Right lung (tissue), 5 donors: ENCODE results near the gene IFNLR1. TPM values are rescaled to one million over a fixed set of nuclear protein-coding genes. Genes with fewer than 3 reads are reported as not detected.

Experiments used
- DNase-seq, 2 donors: peaks; one replicate each; pipeline ENCODE4 v3.0.0-alpha.2; 2013
- polyA plus RNA-seq, 5 donors: library from polyadenylated mRNA; unstranded; fragments of 120-200 nt; gene quantifications; one replicate each; pipeline versions ENCODE4 v1.2.1 to v1.2.3, GENCODE V29; 2013; ENCODE audit warnings: inconsistent platforms in 1 of 5, low replicate concordance in 1 of 5; ENCODE audit not compliant: insufficient read length in 5 of 5, insufficient read depth in 1 of 5

The IFNLR1 gene
- polyA plus RNA-seq, 5 donors, result 2.5 to 4.7 (median 3.0) TPM

DNA sequence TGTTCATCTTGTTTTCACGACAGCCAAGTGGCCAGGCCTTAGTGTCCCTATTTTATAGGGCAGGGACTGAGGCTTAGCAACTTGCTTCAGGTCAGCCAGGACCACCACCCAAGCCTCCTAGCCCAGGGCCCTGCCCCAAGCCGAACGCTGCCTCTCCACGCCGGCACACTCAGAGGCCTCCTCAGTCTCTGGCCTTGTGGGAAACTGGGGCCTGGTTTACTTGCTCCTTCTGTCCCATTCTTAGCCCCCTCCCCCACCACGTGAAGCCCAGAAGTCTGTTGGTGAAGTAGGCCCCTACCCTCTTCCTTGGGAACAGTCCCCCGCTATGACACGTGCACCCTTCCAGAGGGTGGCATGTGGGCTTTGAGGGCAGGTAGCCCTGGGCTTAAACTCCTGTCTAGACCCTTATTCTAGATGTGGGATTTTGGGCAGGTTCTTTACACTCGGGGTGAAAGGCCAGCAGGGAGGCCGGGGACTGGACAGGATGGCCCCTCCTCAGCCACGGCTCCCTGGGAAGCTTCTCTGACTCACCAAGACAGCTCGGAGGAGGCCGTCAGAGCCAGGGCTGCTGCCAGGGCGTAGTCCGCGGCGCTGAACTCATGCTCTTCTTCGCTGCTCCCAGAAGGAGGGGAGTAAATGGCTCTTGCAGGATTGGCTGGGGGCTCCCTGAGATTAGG is 79.5 kb downstream of the IFNLR1 start:
- no peak for DNase-seq

DNA sequence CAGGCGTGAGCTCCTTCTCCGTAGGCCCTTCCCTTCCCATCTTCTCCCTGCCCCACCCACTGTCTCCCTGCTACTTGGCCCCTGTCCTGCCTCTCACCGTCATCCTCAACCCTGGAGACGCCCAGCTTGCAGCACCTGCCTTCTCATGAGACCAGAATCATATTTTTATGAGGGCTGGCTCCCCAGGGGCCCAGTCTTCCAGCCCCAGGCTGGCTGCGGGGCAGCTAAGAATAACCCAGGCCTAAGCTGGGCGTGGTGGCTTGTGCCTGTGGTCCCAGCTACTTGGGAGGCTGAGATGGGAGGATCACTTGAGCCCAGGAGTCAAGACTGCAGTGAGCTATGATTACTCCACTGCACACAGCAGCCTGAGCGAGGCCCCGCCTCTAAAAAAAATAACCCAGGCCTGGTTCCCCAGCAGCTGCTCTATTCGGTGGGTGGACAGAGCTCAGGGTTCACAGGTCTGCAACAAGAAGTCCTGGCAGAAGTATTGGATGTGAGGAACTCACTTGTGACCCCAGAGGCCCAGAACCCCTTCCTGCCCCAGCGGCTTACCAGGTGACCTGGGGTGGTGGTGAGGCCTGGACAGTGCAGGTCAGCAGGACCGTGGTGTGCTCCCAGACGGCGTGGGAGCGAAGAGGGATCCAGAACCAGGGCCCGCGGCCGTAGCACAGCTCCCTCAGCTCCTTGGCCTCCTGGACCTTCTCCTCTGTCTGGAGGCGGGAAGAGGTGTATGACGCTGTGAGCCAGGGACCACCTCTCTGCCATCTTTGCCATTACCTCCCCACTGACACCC is 81.5 kb downstream of the IFNLR1 start:
- DNase-seq, result no peak

DNA sequence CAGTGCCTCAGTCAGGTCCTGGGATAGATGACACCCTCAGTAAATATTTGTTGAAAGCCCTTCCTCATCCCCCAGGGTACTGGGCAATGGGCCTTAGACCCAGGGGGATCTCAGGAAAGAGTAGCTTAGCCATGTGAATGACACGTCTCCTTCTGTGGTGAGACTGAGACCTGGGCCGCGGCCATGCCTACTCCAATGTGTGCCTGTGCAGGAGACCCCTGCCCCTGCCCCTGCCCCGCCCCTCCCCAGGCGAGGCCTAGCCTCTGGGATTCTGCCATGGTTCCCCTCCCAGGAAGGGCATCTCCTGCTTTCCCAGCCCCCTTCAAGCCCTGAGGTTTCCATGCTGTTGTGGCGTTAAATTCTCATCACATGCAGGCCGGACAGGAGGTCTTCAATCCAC is 82.2 kb downstream of the IFNLR1 start:
- DNase-seq, result no peak

Other genes starting within 250 kb of the IFNLR1 start
- 100 to 1,000 TPM; 209 to 306 (median 252) TPM for gene PNRC2, start 227.5 kb downstream of the IFNLR1 start, polyA plus RNA-seq
- 100 to 1,000 TPM; 191 to 319 (median 294) TPM for gene SRSF10, start 207.0 kb downstream of the IFNLR1 start, polyA plus RNA-seq
- 10 to 100 TPM in 1 of 5 donors, 1 to 10 TPM in 1, under 1 TPM in 3; 0.03 to 17.1 (median 0.34) TPM for gene MYOM3, start 75.2 kb downstream of the IFNLR1 start, polyA plus RNA-seq
- gene IL22RA1, start 44.1 kb downstream of the IFNLR1 start, polyA plus RNA-seq, result under 1 TPM; 0.32 to 0.56 (median 0.43) TPM
- under 1 TPM; 0.09 to 0.45 (median 0.19) TPM for gene GRHL3, start 132.1 kb upstream of the IFNLR1 start, polyA plus RNA-seq
- gene STPG1, start 226.5 kb upstream of the IFNLR1 start, polyA plus RNA-seq, result 10 to 100 TPM in 1 of 5 donors, 1 to 10 TPM in 4; 7.4 to 11.0 (median 8.9) TPM
- gene NIPAL3, start 228.5 kb upstream of the IFNLR1 start, polyA plus RNA-seq, result 10 to 100 TPM; 11.8 to 14.3 (median 13.0) TPM